Skin epidermis (tissue), 12 donors: ENCODE measurements around the gene ASXL3.

Experiments
- H3K27ac ChIP-seq, 21 experiments: fragments of 200-600 bp; sonication (generic) in 11 of 21; one replicate each; pipeline ENCODE4 v1.5.0; 2020; ENCODE audit warnings: mild to moderate bottlenecking in 3 of 21, inconsistent platforms in 2 of 21, moderate library complexity in 2 of 21
- H3K4me3 ChIP-seq, 7 experiments: fragments of 200-600 bp; sonication (generic) in 2 of 7; one replicate each; pipeline ENCODE4 v1.5.0; 2020; ENCODE audit warnings: inconsistent platforms in 2 of 7, mild to moderate bottlenecking in 2 of 7, moderate library complexity in 1 of 7

Gene ASXL3

DNA sequence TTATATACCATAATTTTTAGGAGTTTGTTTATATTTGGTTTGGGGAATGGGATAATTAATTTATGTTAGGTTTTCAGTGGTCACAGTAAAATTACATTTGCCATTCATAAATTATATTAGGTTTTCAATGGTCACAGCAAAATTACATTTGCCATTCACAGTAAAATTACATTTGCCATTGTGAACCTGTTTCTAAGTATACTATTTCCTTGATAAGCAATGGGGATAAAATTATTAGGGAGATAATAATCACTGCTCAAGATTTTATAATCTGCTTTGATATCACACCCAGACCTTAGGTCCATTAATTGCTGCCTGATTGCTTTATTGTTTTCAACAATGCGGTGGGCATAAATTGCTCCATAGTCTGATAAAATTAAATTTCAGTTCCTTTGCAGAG lies 124.6 kb downstream of the ASXL3 start:
- Histone ChIP-seq H3K27ac (no peak overlapping the region), H3K4me3 (no peak overlapping the region)

DNA sequence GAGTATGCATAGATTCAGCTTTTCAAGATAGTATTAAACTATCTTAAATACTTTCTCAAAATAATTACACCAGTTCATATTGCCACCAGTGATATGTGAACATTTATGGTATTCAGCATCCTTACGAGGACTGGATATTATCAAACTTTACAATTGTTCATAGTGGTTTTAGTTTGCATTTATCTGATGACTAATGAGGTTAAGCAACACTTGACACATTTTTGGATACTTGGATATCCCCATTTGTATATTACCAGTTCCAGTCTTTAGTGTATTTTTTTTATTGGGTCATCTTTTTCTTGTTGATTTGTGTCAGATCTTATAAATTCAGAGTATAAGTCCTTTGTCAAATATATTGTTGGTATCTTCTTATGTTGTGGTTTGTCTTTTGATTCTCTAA lies 128.4 kb downstream of the ASXL3 start:
- Histone ChIP-seq H3K4me3 (no peak overlapping the region), H3K27ac (no peak overlapping the region)

DNA sequence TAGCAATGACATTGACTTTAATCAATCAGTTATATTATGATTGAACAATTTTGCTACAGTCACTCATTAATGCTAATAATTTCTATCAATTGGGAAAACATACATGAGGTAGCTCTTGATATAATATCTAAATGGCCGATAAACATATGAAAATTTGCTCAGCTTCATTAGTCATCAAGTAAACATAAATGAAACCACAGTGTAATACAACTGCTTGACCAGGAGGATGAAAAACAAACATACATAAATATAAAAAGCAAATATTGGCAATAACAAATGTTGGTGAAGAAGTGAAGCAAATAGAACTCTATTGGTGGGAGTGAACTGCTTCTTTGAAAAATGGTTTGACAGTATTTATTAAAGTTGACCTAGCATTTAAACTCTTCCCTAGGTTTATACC lies 130.9 kb downstream of the ASXL3 start:
- no peak overlapping the region for H3K27ac ChIP-seq
- no peak overlapping the region for H3K4me3 ChIP-seq

DNA sequence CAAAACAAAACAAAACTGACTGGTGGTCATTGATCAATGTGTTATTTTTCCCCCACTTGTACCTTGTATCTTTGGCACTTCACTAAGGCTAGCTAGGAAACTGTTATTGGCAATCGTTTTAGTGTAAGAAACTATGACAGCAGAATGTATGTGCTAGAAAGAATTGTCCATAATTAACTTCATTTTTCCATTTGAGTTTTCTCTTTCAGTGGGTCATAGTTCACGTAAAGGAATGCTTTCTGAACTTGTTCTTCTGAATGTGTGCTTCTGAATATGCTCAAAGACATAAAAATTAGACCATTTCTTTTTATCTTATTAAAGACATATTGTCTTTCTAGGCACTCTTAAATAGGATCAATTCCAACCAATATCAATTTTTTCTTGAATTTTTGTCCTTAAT lies 132.2 kb downstream of the ASXL3 start:
- Histone ChIP-seq H3K27ac (no peak overlapping the region), H3K4me3 (no peak overlapping the region)

DNA sequence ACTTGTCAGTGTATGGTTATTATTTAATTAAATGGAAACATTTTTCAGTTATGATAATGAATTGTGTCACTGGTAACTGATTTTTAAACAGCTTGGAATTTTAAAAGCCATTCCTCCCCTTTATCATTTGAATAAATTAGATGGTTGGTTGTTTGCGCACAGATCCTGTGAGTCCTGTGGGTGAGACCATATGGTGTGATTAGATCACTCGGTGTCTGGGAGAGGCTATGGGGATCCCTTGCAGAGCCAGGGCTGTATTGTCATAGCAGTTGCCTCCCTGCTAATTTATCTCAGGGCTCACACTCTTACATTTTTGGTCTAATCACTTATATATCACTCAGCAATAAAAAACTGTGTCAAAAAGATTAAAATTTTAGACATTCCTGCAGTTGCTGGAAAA lies 133.5 kb downstream of the ASXL3 start:
- no peak overlapping the region for H3K4me3 ChIP-seq

DNA sequence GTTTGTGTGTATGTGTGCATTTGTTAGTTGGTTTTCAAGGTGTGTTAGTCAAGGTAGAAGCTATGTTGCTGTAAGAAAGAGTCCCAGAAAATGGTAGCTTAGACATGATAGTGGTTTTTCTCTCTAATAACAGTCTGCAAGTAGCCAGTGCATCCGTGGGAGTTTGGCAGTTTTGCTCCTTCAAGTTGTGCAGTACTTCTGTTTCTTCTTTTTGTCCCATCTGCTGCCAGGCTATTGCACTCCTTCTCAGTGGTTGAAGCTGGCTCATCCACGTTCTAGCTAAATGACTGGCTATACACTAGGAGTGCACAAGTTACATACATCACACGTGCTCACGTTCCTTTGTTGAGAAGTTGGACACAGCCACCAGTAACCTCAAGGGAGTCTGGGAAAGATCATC lies 134.7 kb downstream of the ASXL3 start:
- Histone ChIP-seq H3K27ac (no peak overlapping the region), H3K4me3 (no peak overlapping the region)

More for the DNA sequence above, 133.5 kb downstream of the ASXL3 start:
- H3K27ac ChIP-seq = no peak overlapping the region

DNA sequence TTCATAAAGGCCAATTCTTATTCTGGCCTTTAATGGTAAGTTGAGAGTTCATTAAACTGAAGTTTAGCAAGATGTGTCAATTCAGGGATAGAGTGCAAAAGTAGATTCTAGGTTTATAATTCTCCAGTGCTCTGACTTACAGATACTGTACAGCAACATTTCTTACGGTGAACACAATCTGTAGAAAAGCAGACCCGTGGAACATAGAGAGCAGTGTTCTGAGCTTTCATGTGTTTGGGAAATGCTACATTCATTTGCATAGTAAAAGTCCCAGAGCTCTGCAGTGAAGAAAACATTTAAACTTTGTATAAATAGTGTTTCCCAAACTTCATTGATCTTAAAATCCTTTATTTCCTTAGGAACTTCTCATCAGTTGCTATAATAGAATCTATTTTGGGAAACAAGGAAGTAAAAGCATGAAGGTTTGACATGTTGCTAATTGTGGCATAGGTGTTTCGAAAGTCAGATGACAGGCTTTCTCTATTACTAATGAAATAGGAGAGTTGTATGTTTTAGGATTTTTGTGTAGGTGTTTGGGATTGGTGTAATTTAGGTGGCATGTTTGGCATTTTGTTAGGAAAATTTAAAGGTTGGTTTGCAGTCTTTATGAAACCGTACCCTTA lies 138.2 kb downstream of the ASXL3 start:
- H3K27ac ChIP-seq = no peak overlapping the region
- H3K4me3 ChIP-seq = no peak overlapping the region

DNA sequence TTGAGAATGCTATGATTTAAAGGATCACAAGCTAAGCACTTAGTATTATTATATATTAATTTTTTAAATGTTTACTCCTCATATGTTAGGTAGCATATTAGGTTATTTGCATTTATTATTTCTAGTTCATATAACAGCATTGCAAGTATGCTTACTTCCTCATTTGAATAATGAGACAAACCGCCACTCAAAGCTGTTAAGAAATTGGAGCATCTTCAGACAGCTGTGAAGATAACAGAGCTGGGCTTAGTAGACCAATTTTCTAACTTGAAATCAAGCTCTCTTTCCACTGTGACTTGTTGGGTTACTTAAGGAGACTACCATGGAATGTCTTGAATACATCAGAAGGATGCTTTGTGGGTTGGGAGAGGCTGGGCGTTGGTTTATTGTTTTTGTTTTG lies 139.3 kb downstream of the ASXL3 start:
- Histone ChIP-seq H3K4me3 (no peak overlapping the region), H3K27ac (no peak overlapping the region)

DNA sequence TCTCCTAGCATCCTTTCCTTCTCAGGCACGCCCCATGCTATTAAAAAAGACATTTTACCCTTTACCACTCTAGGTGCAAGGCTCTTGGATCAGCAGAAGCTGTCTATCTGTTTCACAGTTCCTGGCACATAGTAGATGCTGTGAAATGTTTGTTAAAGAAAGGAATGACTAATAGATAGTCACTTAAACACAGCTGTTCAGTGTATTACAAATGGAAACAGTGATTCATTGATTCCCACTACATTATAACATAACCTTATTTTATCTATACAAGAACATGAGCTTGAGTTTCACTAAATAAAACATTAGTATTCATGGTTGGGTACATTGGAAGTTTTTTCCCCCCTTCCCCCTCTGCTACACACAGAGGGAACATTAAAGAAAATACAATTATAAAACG lies 142.1 kb downstream of the ASXL3 start:
- no peak overlapping the region for H3K4me3 ChIP-seq
- H3K27ac ChIP-seq = no peak overlapping the region

DNA sequence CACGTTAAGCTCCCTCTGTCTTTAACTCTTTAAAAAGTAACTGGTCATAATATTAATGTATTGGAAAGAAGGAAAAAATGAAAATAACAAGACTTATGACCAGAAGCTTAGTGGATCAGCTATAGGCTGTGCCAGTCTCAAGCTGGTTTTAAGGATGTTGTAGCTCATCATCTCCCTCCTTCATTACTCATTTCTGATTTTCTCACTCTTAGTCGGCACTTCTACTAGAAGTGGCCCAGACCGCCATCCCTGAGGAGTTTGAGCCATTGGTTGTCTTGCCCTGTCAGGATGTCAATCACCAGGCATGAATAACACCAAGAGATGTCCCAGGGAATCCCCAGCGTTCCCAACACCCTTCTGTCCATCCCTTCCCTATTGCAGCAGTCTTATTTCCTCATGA lies 151.5 kb downstream of the ASXL3 start:
- Histone ChIP-seq H3K27ac (no peak overlapping the region), H3K4me3 (no peak overlapping the region)

DNA sequence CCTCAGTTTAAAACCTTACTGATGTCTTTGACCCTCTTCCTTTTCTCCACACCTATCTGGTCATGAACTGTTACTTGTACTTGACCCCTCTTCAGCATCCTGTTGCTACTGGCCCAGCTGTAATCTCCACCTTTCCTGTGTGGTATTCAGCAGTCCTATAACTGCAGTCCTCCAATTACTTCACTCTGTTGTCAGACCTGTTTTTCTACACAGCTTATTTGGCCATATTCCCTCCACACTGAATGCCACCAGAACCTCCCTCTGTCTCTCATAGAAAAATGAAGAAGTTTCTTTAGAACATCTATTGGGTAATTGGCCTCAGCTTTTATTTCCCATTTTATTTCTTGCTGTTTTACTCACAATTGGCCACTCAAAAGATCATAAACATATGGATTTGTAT lies 155.4 kb downstream of the ASXL3 start:
- no peak overlapping the region for H3K4me3 ChIP-seq
- H3K27ac ChIP-seq = no peak overlapping the region

DNA sequence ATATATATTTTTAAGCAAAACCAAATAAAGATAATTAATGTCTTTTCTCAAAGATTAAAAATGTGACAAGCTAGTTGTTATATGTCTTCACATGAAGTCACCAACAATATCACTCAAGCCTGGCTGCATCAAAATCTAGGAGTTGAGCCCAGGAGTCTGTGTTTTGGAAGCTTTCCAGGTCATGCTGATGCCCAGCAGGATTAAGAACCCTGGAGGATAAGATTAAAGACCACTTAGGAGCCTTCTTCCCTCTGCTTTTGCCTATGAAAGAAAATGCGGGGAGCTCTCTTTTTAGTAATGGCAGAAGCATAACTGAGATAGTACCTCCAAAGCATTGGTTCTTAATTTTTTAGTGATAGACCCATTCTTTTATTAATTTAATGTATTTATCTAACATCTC lies 157.4 kb downstream of the ASXL3 start:
- Histone ChIP-seq H3K27ac (no peak overlapping the region), H3K4me3 (no peak overlapping the region)

DNA sequence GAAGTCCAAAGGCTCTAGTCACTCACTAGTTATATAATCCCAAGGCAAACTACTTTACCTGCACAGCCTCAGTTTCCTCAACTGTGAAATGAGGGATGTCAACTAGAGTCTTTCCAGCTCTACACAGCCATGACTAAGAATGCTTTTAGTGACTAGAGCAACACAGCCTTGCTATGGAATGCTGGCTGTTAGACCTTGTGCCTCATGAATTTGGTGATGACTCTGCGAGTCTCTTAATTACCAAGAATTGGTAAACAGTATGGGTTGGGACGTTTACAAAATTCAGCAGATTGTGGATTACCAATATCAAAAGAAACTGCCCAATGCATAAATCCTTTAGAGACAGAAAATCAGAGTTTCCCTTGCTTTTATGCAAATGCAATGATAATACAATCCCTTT lies 163.7 kb downstream of the ASXL3 start:
- no peak overlapping the region for H3K4me3 ChIP-seq
- H3K27ac ChIP-seq = no peak overlapping the region

DNA sequence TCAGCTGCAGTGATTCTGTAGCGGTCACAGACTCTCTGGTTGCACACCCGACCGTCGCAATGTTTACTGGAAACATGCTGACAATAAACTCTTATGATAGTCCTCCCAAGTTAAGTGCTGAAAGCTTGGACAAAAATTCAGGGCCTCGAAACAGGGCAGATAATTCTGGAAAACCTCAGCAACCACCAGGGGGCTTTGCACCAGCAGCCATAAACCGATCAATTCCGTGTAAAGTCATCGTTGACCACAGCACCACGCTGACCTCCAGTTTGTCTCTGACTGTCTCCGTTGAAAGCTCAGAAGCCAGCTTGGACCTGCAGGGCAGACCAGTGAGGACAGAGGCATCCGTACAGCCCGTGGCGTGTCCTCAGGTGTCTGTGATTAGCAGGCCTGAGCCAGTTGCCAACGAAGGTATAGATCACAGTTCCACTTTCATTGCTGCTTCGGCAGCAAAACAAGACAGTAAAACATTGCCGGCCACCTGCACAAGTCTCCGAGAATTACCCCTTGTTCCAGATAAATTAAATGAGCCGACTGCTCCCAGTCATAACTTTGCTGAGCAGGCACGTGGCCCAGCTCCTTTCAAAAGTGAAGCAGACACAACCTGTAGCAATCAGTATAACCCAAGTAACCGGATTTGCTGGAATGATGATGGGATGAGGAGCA lies 166.1 kb downstream of the ASXL3 start:
- Histone ChIP-seq H3K4me3 (no peak overlapping the region), H3K27ac (no peak overlapping the region)

DNA sequence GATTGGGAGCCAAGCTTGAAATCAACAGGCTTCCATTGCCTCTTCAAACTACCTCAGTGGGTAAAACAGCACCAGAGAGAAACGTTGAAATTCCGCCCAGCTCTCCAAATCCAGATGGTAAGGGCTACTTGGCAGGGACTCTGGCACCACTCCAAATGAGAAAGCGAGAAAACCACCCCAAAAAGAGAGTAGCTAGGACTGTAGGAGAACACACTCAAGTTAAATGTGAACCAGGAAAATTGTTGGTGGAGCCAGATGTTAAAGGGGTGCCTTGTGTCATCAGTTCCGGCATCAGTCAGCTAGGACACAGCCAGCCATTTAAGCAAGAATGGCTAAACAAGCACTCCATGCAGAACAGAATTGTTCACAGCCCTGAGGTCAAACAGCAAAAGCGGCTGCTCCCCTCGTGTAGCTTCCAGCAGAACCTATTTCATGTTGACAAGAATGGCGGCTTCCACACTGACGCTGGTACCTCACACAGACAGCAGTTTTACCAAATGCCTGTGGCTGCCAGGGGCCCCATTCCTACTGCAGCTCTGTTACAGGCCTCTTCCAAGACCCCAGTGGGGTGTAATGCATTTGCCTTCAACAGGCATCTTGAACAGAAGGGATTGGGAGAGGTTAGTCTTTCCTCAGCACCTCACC lies 167.3 kb downstream of the ASXL3 start:
- Histone ChIP-seq H3K4me3 (no peak overlapping the region), H3K27ac (no peak overlapping the region)

DNA sequence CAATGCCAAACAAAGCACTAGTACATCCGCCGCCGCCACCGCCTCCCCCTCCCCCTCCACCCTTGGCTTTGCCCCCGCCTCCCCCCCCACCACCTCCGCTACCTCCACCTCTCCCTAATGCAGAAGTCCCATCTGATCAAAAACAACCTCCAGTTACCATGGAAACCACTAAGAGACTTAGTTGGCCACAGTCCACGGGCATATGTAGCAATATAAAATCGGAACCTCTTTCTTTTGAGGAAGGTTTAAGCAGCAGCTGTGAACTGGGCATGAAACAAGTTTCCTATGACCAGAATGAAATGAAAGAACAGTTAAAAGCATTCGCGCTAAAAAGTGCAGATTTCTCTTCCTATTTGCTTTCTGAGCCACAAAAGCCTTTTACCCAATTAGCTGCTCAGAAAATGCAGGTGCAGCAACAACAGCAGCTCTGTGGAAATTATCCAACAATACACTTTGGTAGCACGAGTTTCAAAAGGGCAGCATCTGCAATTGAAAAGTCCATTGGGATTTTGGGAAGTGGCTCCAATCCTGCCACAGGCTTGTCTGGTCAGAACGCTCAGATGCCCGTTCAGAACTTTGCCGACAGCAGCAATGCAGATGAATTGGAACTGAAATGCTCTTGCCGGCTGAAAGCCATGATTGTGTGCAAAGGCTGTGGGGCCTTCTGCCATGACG lies 168.0 kb downstream of the ASXL3 start:
- no peak overlapping the region for H3K4me3 ChIP-seq
- no peak overlapping the region for H3K27ac ChIP-seq

DNA sequence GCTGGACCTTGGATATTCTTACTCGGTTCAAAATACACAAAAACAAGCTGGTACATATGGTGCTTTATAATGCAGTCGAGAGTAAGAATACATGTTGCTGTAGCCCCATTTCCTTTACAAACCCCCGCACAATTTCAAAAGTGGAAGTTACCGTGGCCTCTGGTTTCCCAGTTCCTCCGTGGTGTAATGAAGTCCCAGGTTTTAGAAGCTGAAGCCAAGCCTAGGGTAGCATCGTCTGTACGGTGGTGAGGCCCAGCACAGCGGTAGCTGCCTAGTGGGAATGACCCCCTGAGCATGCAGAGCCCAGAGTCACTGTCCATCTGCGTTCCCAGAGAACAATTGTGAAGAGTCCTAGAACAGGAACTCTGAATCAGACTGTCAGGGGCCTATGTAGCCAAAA lies 171.8 kb downstream of the ASXL3 start:
- no peak overlapping the region for H3K27ac ChIP-seq
- H3K4me3 ChIP-seq = no peak overlapping the region

DNA sequence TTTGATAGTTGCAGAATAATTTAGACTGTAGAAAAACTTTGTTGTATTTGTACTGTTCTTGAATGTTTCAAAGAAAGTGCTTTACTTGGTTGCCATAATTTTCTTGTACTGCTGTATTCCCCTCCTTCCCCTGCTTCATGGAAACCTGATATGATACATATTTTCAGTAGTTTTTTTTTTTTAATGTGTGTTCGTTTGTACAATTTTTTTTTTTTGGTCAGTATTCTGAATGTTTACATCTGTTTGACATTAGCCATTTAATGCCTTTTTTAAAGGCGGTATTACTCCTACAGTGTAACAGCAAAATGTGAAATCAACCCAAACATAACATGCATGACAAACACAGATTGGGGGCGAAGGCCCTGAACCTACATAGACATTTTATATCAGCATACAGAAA lies 172.3 kb downstream of the ASXL3 start:
- no peak overlapping the region for H3K4me3 ChIP-seq
- H3K27ac ChIP-seq = no peak overlapping the region

DNA sequence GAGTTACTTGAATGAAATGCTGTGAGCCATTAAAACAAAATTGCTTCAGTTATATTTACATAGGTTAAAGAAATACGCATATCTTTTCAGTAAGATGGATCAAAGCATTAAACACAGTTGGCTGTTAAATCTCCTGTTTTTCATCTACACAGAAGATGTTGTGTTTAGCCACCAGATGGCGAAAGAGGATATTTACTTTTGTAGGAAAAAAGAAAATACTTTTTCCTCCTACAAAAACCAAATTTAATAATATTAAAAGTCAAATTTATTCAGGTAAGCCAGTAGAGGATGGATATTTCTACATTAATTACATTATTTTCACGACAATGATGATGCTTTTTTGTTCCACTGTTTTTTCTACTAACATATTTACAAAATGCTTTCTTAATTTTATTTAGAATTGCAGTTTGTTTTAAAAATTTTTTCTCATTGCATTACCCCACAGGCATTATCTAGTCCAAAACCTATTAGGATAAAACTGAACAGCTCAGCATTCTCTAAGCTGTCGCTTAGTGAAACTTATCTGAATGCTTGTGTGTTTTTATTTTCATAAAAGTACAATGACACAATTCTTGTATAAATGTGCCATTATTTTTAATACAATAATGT lies 173.7 kb downstream of the ASXL3 start:
- Histone ChIP-seq H3K27ac (no peak overlapping the region), H3K4me3 (no peak overlapping the region)

DNA sequence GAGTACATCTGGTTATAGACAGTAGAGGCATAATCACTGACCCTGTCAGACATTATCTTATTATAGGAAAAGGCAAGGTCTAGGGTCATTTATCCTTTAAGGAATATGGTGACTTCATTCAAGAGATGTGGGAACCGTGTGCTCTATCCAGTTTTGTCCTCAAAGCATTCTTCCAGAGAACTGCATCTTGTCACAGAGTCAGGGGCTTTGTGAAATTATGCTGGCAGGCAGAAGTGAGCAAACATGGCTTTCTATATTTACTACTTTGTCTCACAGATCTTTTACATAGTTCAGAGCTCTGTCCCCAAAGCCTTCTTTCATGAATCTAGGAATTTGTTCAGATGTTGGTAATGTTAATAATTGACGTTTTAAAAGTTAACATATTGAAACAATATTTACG lies 177.4 kb downstream of the ASXL3 start:
- H3K4me3 ChIP-seq = no peak overlapping the region

More for the DNA sequence above, 177.4 kb downstream of the ASXL3 start:
- no peak overlapping the region for H3K27ac ChIP-seq
